B cell (primary cell): ENCODE measurements around the gene SPACA7. TPM values are rescaled to one million over a fixed set of nuclear protein-coding genes. Genes with fewer than 3 reads are reported as not detected.

Source experiments
- ATAC-seq: fragments of 200-7000 bp; cut with Tn5 transposase; one replicate; pipeline ENCODE4 v1.10.0; 2021; ENCODE audit warnings: low read depth, mild to moderate bottlenecking, moderate number of reproducible peaks, moderate library complexity
- CTCF ChIA-PET: fragments of 350-600 bp; sonication (Branson Sonifier 250); formaldehyde crosslinking; loops from one replicate; lab custom pipeline; 2021; ENCODE audit warnings: antibody characterized with exemption, inconsistent platforms; lab: Charles Lee
- POLR2A ChIA-PET: fragments of 350-600 bp; sonication (Branson Sonifier 250); formaldehyde crosslinking; loops from one replicate; lab custom pipeline; 2021; ENCODE audit warnings: antibody characterized with exemption; lab: Charles Lee
- DNase-seq: peaks from one replicate; pipeline ENCODE4 v3.0.0; 2013
- H2AFZ ChIP-seq: 2 replicates; pipeline ENCODE4 v1.6.1; 2012; ENCODE audit warnings: mild to moderate bottlenecking, low read depth, low read length; ENCODE audit not compliant: insufficient read depth, poor library complexity, severe bottlenecking
- H3K27ac ChIP-seq, 2 donors: 1 replicate in 1 of 2; 2 replicates in 1 of 2; pipeline ENCODE4 v1.5.1; 2012 to 2013; ENCODE audit warnings: low read length in 2 of 2, mild to moderate bottlenecking in 2 of 2, moderate library complexity in 1 of 2
- H3K27me3 ChIP-seq, 4 experiments: fragments of 200-600 bp in 1 of 4; sonication (generic) in 1 of 4; replicated peaks in 1 of 4; 1 replicate in 2 of 4; 2 replicates in 2 of 4; pipeline versions ENCODE4 v1.6.1 to v1.7.0; 2013 to 2016; ENCODE audit warnings: low read length in 3 of 4, mild to moderate bottlenecking in 2 of 4, mixed read lengths in 1 of 4, moderate library complexity in 1 of 4; ENCODE audit not compliant: insufficient read depth in 4 of 4, control insufficient read depth in 3 of 4; ENCODE audit errors: control extremely low read depth in 1 of 4
- H3K36me3 ChIP-seq, 2 experiments: replicated peaks in 1 of 2; 1 replicate in 1 of 2; 2 replicates in 1 of 2; pipeline versions ENCODE4 v1.6.1 to v1.7.1; 2013; ENCODE audit warnings: low read length in 1 of 2; ENCODE audit not compliant: insufficient read depth in 2 of 2, control insufficient read depth in 1 of 2; ENCODE audit errors: control extremely low read depth in 1 of 2, extremely low read depth in 1 of 2
- H3K4me1 ChIP-seq, 2 donors: fragments of 200-600 bp in 1 of 2; sonication (generic) in 1 of 2; 1 replicate in 1 of 2; 2 replicates in 1 of 2; pipeline versions ENCODE4 v1.5.1 to v1.6.1; 2013 to 2017; ENCODE audit warnings: low read length in 2 of 2; ENCODE audit not compliant: control insufficient read depth in 2 of 2, insufficient read depth in 2 of 2
- H3K4me2 ChIP-seq: replicated peaks from 2 replicates; pipeline ENCODE3; 2012; ENCODE audit warnings: mild to moderate bottlenecking, low read depth, low read length; ENCODE audit not compliant: poor library complexity, severe bottlenecking
- H3K4me3 ChIP-seq, 5 experiments: fragments of 200-600 bp in 1 of 5; sonication (generic) in 1 of 5; 1 replicate in 3 of 5; 2 replicates in 2 of 5; pipeline versions ENCODE4 v1.5.1 to v1.7.0; 2011 to 2016; ENCODE audit warnings: low read length in 4 of 5, mild to moderate bottlenecking in 4 of 5, low read depth in 2 of 5, control low read depth in 1 of 5, moderate library complexity in 1 of 5; ENCODE audit not compliant: insufficient read depth in 1 of 5; ENCODE audit errors: control extremely low read depth in 1 of 5, extremely low read depth in 1 of 5
- H3K79me2 ChIP-seq: fragments of 200-600 bp; sonication (generic); one replicate; pipeline ENCODE4 v1.6.0; 2016; ENCODE audit warnings: low read length; ENCODE audit not compliant: control insufficient read depth, insufficient read depth
- H3K9ac ChIP-seq: fragments of 200-600 bp; sonication (generic); 2 replicates; pipeline ENCODE4 v1.6.1; 2017; ENCODE audit warnings: mild to moderate bottlenecking, low read length, moderate library complexity
- H3K9me3 ChIP-seq, 3 donors: one replicate each; pipeline versions ENCODE4 v1.6.1 to v1.7.1; 2013; ENCODE audit warnings: low read length in 2 of 3; ENCODE audit not compliant: control insufficient read depth in 2 of 3, insufficient read depth in 1 of 3; ENCODE audit errors: control extremely low read depth in 1 of 3
- H4K20me1 ChIP-seq: 2 replicates; pipeline ENCODE4 v1.6.0; 2012; ENCODE audit warnings: mild to moderate bottlenecking, low read length; ENCODE audit not compliant: insufficient read depth, control insufficient read depth, poor library complexity, severe bottlenecking
- H3K27ac Mint-ChIP-seq: one replicate; pipeline ENCODE4 v1.8.0; 2021; ENCODE audit warnings: mixed read lengths
- H3K27me3 Mint-ChIP-seq: one replicate; pipeline ENCODE4 v1.8.0; 2021; ENCODE audit warnings: mixed read lengths
- H3K4me1 Mint-ChIP-seq: one replicate; pipeline ENCODE4 v1.8.0; 2021; ENCODE audit warnings: mixed read lengths
- H3K4me3 Mint-ChIP-seq: one replicate; pipeline ENCODE4 v1.8.0; 2021; ENCODE audit warnings: mixed read lengths
- H3K9me3 Mint-ChIP-seq: one replicate; pipeline ENCODE4 v1.8.0; 2022; ENCODE audit warnings: mixed read lengths; ENCODE audit not compliant: insufficient read depth
- EZH2 ChIP-seq: IDR thresholded peaks from 2 replicates; pipeline ENCODE4 v1.6.1; 2012; ENCODE audit warnings: borderline replicate concordance, low read depth, mild to moderate bottlenecking, moderate library complexity, low read length; ENCODE audit not compliant: insufficient read depth, poor library complexity, severe bottlenecking
- WGBS: methylation state at CpG from one replicate; pipeline ENCODE4 v1.1.5; 2013; ENCODE audit warnings: missing lambda C conversion rate; ENCODE audit not compliant: insufficient coverage; 5-methylcytosine and 5-hydroxymethylcytosine counted together
- intact Hi-C: fragments of 100-400 bp; cut with micrococcal nuclease; formaldehyde crosslinking; loops from one replicate; pipeline ENCODE4 v1.10.0; 2022
- polyA plus RNA-seq: library from polyadenylated mRNA; depleted of rRNA; stranded (reverse); fragments of >200 nt; gene quantifications from 2 replicates; pipeline ENCODE4 v1.2.3, GENCODE V29; 2012
- total RNA-seq, 2 donors: library from RNA; stranded (reverse); fragments of 120-200 nt in 1 of 2; gene quantifications; 1 replicate in 1 of 2; 2 replicates in 1 of 2; pipeline versions ENCODE4 v1.2.3 to v1.2.4, GENCODE V29; 2013 to 2022
- TF ChIP-seq, protein P1 (sequence below): fragments of 200-600 bp; IDR thresholded peaks from one replicate; pipeline ENCODE4 v1.8.0; 2022; ENCODE audit warnings: antibody characterized with exemption, mild to moderate bottlenecking

SPACA7 gene
- total and polyA plus RNA-seq, 2 donors (not counting 1 experiment from before 2014, with no cell fraction given): not detected

DNA sequence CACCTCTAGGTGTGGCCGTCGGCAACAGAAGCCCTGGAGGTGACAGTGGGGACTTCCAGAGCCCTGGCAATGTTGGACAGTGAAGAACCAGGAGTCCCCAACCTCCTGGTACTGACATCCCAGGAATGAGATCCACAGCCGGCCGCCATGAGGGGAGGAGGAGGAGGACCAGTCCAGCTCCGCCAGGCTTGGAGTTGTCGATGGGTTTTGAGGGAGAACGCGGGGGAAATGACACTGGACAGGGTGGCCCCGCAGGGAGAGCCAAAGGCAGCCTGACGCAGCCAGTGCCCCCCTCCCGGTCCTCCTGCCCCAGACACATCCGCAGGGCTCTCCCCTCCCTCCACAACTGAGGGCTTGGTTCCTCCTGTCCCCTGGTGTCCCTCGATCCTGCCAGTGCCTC is 57.9 kb downstream of the SPACA7 start:
- ChIA-PET POLR2A (no interaction called here), CTCF (no interaction called here)
- intact Hi-C loops: no loop called here
- H3K36me3 ChIP-seq: no peaks in the 10 kb centered on the region
- 90% methylated on average over 9 of the region's 13 CpGs for WGBS
- H3K79me2 ChIP-seq: no peaks in the 10 kb centered on the region
- no peaks in the 10 kb centered on the region for H3K4me1 ChIP-seq
- H3K4me1 Mint-ChIP-seq: no peaks in the 10 kb centered on the region
- H3K27ac Mint-ChIP-seq: no peak overlapping the region
- H3K4me3 ChIP-seq: no peak overlapping the region
- H3K27ac ChIP-seq: no peak overlapping the region
- no peak for ATAC-seq
- no peak overlapping the region for H3K9ac ChIP-seq
- DNase-seq: no peak
- no peaks in the 10 kb centered on the region for H4K20me1 ChIP-seq
- peaks cover 3% of the 10 kb centered on the region for H3K27me3 Mint-ChIP-seq
- peaks cover 6% of the 10 kb centered on the region for H3K9me3 Mint-ChIP-seq
- no peak overlapping the region for H3K4me2 ChIP-seq
- peaks cover 0 to 12% (median 10%) of the 10 kb centered on the region in 3 donors for H3K9me3 ChIP-seq
- no peak overlapping the region for H3K4me3 Mint-ChIP-seq
- no peak overlapping the region for H2AFZ ChIP-seq
- no peaks in the 10 kb centered on the region for H3K27me3 ChIP-seq
- TF ChIP-seq, protein P1, sequence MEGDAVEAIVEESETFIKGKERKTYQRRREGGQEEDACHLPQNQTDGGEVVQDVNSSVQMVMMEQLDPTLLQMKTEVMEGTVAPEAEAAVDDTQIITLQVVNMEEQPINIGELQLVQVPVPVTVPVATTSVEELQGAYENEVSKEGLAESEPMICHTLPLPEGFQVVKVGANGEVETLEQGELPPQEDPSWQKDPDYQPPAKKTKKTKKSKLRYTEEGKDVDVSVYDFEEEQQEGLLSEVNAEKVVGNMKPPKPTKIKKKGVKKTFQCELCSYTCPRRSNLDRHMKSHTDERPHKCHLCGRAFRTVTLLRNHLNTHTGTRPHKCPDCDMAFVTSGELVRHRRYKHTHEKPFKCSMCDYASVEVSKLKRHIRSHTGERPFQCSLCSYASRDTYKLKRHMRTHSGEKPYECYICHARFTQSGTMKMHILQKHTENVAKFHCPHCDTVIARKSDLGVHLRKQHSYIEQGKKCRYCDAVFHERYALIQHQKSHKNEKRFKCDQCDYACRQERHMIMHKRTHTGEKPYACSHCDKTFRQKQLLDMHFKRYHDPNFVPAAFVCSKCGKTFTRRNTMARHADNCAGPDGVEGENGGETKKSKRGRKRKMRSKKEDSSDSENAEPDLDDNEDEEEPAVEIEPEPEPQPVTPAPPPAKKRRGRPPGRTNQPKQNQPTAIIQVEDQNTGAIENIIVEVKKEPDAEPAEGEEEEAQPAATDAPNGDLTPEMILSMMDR: no peak
- no peak for TF ChIP-seq EZH2

DNA sequence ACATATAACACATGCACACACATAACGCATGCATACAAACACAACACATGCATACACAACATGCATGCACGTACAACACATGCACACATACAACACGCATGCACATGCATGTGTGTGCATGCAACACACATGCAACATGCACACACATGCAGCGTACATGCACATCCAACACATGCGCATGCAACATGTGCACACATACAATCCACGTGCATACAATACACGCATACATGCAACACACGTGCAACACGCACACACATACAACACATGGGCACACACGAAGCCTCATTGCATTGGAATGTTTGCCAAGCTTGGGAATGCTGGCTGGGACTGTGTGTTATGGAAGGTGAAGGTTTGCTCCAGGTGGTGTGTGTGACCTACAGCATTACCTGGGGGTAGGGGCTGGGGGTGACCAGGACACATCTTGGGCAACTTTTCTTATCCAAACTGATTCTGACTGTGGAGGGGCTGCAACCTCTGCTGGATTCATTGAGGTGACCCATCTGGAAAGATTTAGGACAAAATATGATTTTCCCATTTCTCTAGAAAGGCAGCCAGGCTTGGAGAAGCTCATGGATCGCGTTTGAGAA is 58.9 kb downstream of the SPACA7 start:
- no peak for DNase-seq
- Mint-ChIP-seq H3K27me3 (peaks cover 3% of the 10 kb centered on the region), H3K27ac (no peak overlapping the region), H3K4me3 (no peak overlapping the region), H3K9me3 (peaks cover 6% of the 10 kb centered on the region), H3K4me1 (no peaks in the 10 kb centered on the region)
- no peak for TF ChIP-seq EZH2
- TF ChIP-seq, protein P1: no peak
- H3K36me3 ChIP-seq: no peaks in the 10 kb centered on the region
- intact Hi-C loops: no loop called here
- no peaks in the 10 kb centered on the region for H4K20me1 ChIP-seq
- WGBS: 94% methylated on average over 5 of the region's 12 CpGs
- no peaks in the 10 kb centered on the region for H3K79me2 ChIP-seq
- H3K4me3 ChIP-seq: no peak overlapping the region
- ChIA-PET POLR2A (no interaction called here), CTCF (no interaction called here)
- no peaks in the 10 kb centered on the region for H3K4me1 ChIP-seq
- no peak overlapping the region for H3K9ac ChIP-seq
- H3K4me2 ChIP-seq: no peak overlapping the region
- H2AFZ ChIP-seq: no peak overlapping the region
- H3K9me3 ChIP-seq: peaks cover 0 to 9% (median 8%) of the 10 kb centered on the region in 3 donors
- no peak overlapping the region for H3K27ac ChIP-seq
- H3K27me3 ChIP-seq: no peaks in the 10 kb centered on the region
- no peak for ATAC-seq
